Peyer's patch (tissue), 4 donors: Measurements from ENCODE around the gene CFAP119. TPM values are rescaled to one million over a fixed set of nuclear protein-coding genes. Genes with fewer than 3 reads are reported as not detected.

Source experiments
- DNase-seq, 3 donors: peaks; one replicate each; pipeline ENCODE4 v3.0.0-alpha.2; 2017 to 2019
- H3K27ac ChIP-seq, 4 donors: fragments of 200-600 bp; sonication (generic); one replicate each; pipeline ENCODE4 v1.5.1; 2016 to 2019
- H3K27me3 ChIP-seq, 2 donors: fragments of 200-600 bp; sonication (generic); one replicate each; pipeline ENCODE4 v1.5.1; 2019
- H3K36me3 ChIP-seq, 3 donors: fragments of 200-600 bp; sonication (generic); one replicate each; pipeline ENCODE4 v1.5.1; 2016 to 2019
- H3K4me1 ChIP-seq, 4 donors: fragments of 200-600 bp; sonication (generic); one replicate each; pipeline ENCODE4 v1.5.1; 2016 to 2019
- H3K4me3 ChIP-seq, 4 donors: fragments of 200-600 bp; sonication (generic); 1 replicate in 3 of 4; 2 replicates in 1 of 4; pipeline ENCODE4 v1.5.1; 2016 to 2019; ENCODE audit warnings: mild to moderate bottlenecking in 1 of 4
- H3K9me3 ChIP-seq, 4 donors: fragments of 200-600 bp; sonication (generic); one replicate each; pipeline ENCODE4 v1.5.1; 2016 to 2019; ENCODE audit warnings: mild to moderate bottlenecking in 1 of 4
- CTCF ChIP-seq, 6 experiments: fragments of 450-650 bp in 4 of 6; fragments of 200-600 bp in 2 of 6; sonication (generic) in 1 of 6; IDR thresholded peaks; one replicate each; pipeline ENCODE4 v1.5.1; 2017 to 2019; ENCODE audit warnings: antibody characterized with exemption in 6 of 6, mild to moderate bottlenecking in 3 of 6, moderate library complexity in 1 of 6
- POLR2A ChIP-seq, 2 donors: fragments of 450-650 bp; IDR thresholded peaks; one replicate each; pipeline ENCODE4 v1.5.1; 2017; ENCODE audit warnings: antibody characterized with exemption in 2 of 2, mild to moderate bottlenecking in 2 of 2, moderate library complexity in 2 of 2
- total RNA-seq, 4 donors: library from RNA; depleted of rRNA; stranded (reverse); fragments of >200 nt; gene quantifications; one replicate each; pipeline ENCODE4 v1.1.0, GENCODE V29; 2016

CFAP119 gene
- total RNA-seq, 4 donors from 2014 or later, result 2.9 to 17.3 (median 4.2) TPM

- Histone ChIP-seq H3K27ac (no peak overlapping the region), H3K4me3 (no peak overlapping the region), H3K27me3 (no peaks in the 10 kb centered on the region), H3K4me1 (peaks cover 0 to 46% (median 4%) of the 10 kb centered on the region in 4 donors), H3K36me3 (peaks cover 0 to 20% (median 0%) of the 10 kb centered on the region in 3 donors), H3K9me3 (no peaks in the 10 kb centered on the region)
- TF ChIP-seq CTCF (IDR thresholded peaks at IDR 0.05) (no peak), POLR2A (IDR thresholded peaks at IDR 0.05) (no peak)
- no peak for DNase-seq
Measured at GRCh38 chr16:30744183-30744582, 17.7 kb downstream of the CFAP119 start.

- Histone ChIP-seq H3K27me3 (no peaks in the 10 kb centered on the region), H3K36me3 (peaks cover 0 to 25% (median 0%) of the 10 kb centered on the region in 3 donors), H3K27ac (no peak overlapping the region), H3K9me3 (no peaks in the 10 kb centered on the region), H3K4me3 (no peak overlapping the region), H3K4me1 (peaks cover 0 to 47% (median 4%) of the 10 kb centered on the region in 4 donors)
- TF ChIP-seq CTCF (IDR thresholded peaks at IDR 0.05) (no peak), POLR2A (IDR thresholded peaks at IDR 0.05) (no peak)
- no peak for DNase-seq
Measured at GRCh38 chr16:30743716-30744115, 18.1 kb downstream of the CFAP119 start.

- Histone ChIP-seq H3K4me3 (no peak overlapping the region), H3K27me3 (no peaks in the 10 kb centered on the region), H3K4me1 (peaks cover 0 to 36% (median 1%) of the 10 kb centered on the region in 4 donors), H3K9me3 (no peaks in the 10 kb centered on the region), H3K36me3 (peaks cover 0 to 47% (median 0%) of the 10 kb centered on the region in 3 donors), H3K27ac (peak overlapping the region in 3 of 4 donors; percentile 30 to 84 (median 76))
- TF ChIP-seq CTCF (IDR thresholded peaks at IDR 0.05) (no peak), POLR2A (IDR thresholded peaks at IDR 0.05) (peak in 1 of 2 donors; percentile 23)
- DNase-seq, result peak in 2 of 3 donors; percentile 74 to 76
Measured at GRCh38 chr16:30741461-30741914, 20.4 kb downstream of the CFAP119 start.

- DNase-seq, result peak in 2 of 3 donors; percentile 86 to 89
- no peak for TF ChIP-seq POLR2A (IDR thresholded peaks at IDR 0.05)
- Histone ChIP-seq H3K4me3 (peak overlapping the region in 1 of 4 donors; percentile 15), H3K27me3 (no peaks in the 10 kb centered on the region), H3K9me3 (no peaks in the 10 kb centered on the region), H3K36me3 (peaks cover 0 to 55% (median 0%) of the 10 kb centered on the region in 3 donors), H3K4me1 (peaks cover 0 to 32% (median 1%) of the 10 kb centered on the region in 4 donors), H3K27ac (peak overlapping the region in 3 of 4 donors; percentile 30 to 84 (median 76))
Measured at GRCh38 chr16:30740364-30741251, 21.3 kb downstream of the CFAP119 start.

- no peaks in the 10 kb centered on the region for H3K27me3 ChIP-seq
- H3K4me1 ChIP-seq, result peaks cover 0 to 32% (median 1%) of the 10 kb centered on the region in 4 donors
- no peak overlapping the region for H3K4me3 ChIP-seq
- no peak for TF ChIP-seq CTCF (IDR thresholded peaks at IDR 0.05)
- TF ChIP-seq POLR2A (IDR thresholded peaks at IDR 0.05), result no peak
- peak in 1 of 3 donors; percentile 45 for DNase-seq
- H3K9me3 ChIP-seq, result no peaks in the 10 kb centered on the region
- H3K27ac ChIP-seq, result peak overlapping the region in 3 of 4 donors; percentile 30 to 76 (median 48)
- peaks cover 0 to 62% (median 2%) of the 10 kb centered on the region in 3 donors for H3K36me3 ChIP-seq
Measured at GRCh38 chr16:30738984-30739951, 22.6 kb downstream of the CFAP119 start.
